HG02938 (cell line): Measurements from ENCODE around the gene INSRR.

ENCODE experiments used
- ATAC-seq: cut with Tn5 transposase; IDR thresholded peaks from one replicate; pipeline ENCODE4 v1.9.1; 2021; ENCODE audit warnings: mild to moderate bottlenecking, moderate library complexity; ENCODE audit not compliant: unreplicated experiment

INSRR gene

GRCh38 chr1:156808186-156809030 lies 50.5 kb downstream of the INSRR start:
- no peak for ATAC-seq

GRCh38 chr1:156807627-156808026 lies 51.3 kb downstream of the INSRR start:
- ATAC-seq = no peak

- no peak for ATAC-seq
These were observed 52.1 kb downstream of the INSRR start for GRCh38 chr1:156806512-156807440.

- ATAC-seq = no peak
These were observed 53.0 kb downstream of the INSRR start for GRCh38 chr1:156805766-156806511.

- no peak for ATAC-seq
These were observed 54.2 kb downstream of the INSRR start for GRCh38 chr1:156804572-156805243.

- no peak for ATAC-seq
These were observed 54.9 kb downstream of the INSRR start for GRCh38 chr1:156804026-156804425.

- ATAC-seq = no peak
These were observed 55.6 kb downstream of the INSRR start for GRCh38 chr1:156803086-156803851.

GRCh38 chr1:156802421-156802935 lies 56.4 kb downstream of the INSRR start:
- ATAC-seq = no peak

- ATAC-seq = no peak
These were observed 57.4 kb downstream of the INSRR start for GRCh38 chr1:156801409-156802121.

GRCh38 chr1:156797212-156797871 lies 61.6 kb downstream of the INSRR start:
- ATAC-seq = no peak

GRCh38 chr1:156796340-156797097 lies 62.4 kb downstream of the INSRR start:
- ATAC-seq = no peak

- ATAC-seq = no peak
These were observed 63.1 kb downstream of the INSRR start for GRCh38 chr1:156795787-156796186.

- ATAC-seq = no peak
These were observed 63.6 kb downstream of the INSRR start for GRCh38 chr1:156795374-156795733.

GRCh38 chr1:156794506-156795373 lies 64.2 kb downstream of the INSRR start:
- ATAC-seq = no peak
